RWPE2 (cell line): ENCODE measurements around the gene SKA3.
"Not testable (repeated sequence)": the region's sequence is repeated elsewhere in the genome, so short reads cannot be mapped to it uniquely, and the experiment has no call there.

Source experiments
- ATAC-seq: fragments of 200-7000 bp; cut with Tn5 transposase; 3 replicates; pipeline ENCODE4 v1.9.1; 2021; ENCODE audit warnings: low read depth
- DNase-seq: peaks from one replicate; pipeline ENCODE4 v3.0.0-alpha.2; 2020; ENCODE audit warnings: low spot score
- H3K27ac ChIP-seq: fragments of 450-650 bp; 2 replicates; pipeline ENCODE4 v1.5.1; 2017; ENCODE audit warnings: mild to moderate bottlenecking; ENCODE audit not compliant: poor library complexity, severe bottlenecking
- H3K27me3 ChIP-seq: fragments of 250-450 bp; sonication (Bioruptor Pico); 2 replicates; pipeline ENCODE4 v1.5.1; 2021; ENCODE audit warnings: mild to moderate bottlenecking, moderate library complexity; ENCODE audit not compliant: insufficient read depth, poor library complexity, severe bottlenecking
- H3K36me3 ChIP-seq: fragments of 250-450 bp; sonication (Bioruptor Pico); 2 replicates; pipeline ENCODE4 v1.5.1; 2020; ENCODE audit warnings: low read depth, mild to moderate bottlenecking, moderate library complexity
- H3K4me1 ChIP-seq: fragments of 250-450 bp; sonication (Bioruptor Pico); 2 replicates; pipeline ENCODE4 v1.5.1; 2021; ENCODE audit warnings: mild to moderate bottlenecking, moderate library complexity; ENCODE audit not compliant: insufficient read depth, poor library complexity, severe bottlenecking
- H3K4me3 ChIP-seq: fragments of 250-450 bp; sonication (Bioruptor Pico); 2 replicates; pipeline ENCODE4 v1.5.1; 2021; ENCODE audit warnings: mild to moderate bottlenecking, moderate library complexity; ENCODE audit not compliant: severe bottlenecking
- H3K9me3 ChIP-seq: fragments of 250-450 bp; sonication (Bioruptor Pico); 2 replicates; pipeline ENCODE4 v1.5.1; 2021; ENCODE audit warnings: mild to moderate bottlenecking, moderate library complexity; ENCODE audit not compliant: severe bottlenecking
- TF ChIP-seq, protein P1 (sequence below): fragments of 450-650 bp; IDR thresholded peaks from one replicate; pipeline ENCODE4 v1.5.1; 2017; ENCODE audit warnings: mild to moderate bottlenecking, moderate library complexity; ENCODE audit not compliant: poor library complexity, severe bottlenecking

Gene SKA3

DNA sequence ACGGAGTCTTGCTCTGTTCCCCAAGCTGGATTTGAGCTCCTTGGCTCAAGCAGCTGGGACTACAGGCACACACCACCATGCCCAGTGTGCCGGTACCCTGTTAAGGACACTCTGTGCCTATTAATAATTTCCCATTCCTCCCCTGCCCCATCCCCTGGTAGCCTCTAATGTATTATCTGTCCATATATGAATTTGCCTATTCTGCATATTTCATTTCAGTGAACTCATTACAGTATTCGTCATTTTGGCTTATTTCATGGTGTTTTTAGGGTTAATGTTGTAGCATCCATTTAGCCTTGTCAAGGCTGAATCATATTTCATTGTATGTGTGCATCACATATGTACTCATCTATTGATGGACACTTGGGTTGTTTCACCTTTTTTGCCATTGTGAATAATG lies 33.6 kb downstream of the SKA3 start:
- Histone ChIP-seq H3K4me1 (no peaks in the 10 kb centered on the region), H3K27ac (no peak overlapping the region), H3K9me3 (no peaks in the 10 kb centered on the region), H3K36me3 (peaks cover 53% of the 10 kb centered on the region), H3K4me3 (no peak overlapping the region), H3K27me3 (no peaks in the 10 kb centered on the region)
- DNase-seq (no peak), ATAC-seq (no peak)
- TF ChIP-seq, protein P1, sequence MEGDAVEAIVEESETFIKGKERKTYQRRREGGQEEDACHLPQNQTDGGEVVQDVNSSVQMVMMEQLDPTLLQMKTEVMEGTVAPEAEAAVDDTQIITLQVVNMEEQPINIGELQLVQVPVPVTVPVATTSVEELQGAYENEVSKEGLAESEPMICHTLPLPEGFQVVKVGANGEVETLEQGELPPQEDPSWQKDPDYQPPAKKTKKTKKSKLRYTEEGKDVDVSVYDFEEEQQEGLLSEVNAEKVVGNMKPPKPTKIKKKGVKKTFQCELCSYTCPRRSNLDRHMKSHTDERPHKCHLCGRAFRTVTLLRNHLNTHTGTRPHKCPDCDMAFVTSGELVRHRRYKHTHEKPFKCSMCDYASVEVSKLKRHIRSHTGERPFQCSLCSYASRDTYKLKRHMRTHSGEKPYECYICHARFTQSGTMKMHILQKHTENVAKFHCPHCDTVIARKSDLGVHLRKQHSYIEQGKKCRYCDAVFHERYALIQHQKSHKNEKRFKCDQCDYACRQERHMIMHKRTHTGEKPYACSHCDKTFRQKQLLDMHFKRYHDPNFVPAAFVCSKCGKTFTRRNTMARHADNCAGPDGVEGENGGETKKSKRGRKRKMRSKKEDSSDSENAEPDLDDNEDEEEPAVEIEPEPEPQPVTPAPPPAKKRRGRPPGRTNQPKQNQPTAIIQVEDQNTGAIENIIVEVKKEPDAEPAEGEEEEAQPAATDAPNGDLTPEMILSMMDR = no peak

DNA sequence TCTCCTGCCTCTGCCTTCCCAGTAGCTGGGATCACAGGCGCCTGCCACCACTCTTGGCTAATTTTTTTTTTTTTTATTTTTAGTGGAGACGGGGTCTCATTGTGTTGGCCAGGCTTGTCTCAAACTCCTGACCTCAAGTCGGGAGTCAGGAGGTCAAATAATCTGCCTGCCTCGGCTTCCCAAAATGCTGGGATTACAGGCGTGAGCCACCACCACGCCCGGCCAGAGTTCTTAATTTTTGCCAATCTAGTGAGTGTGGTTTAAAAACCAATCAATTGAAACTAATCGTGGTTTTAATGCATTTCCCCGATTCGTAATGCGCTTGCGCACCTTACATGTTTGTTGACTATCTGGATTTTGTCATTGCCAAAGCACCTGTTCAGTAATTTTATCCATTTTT lies 37.0 kb downstream of the SKA3 start:
- ATAC-seq = no peak
- TF ChIP-seq, protein P1 = no peak
- no peak for DNase-seq
- Histone ChIP-seq H3K4me3 (peak overlapping the region; percentile 63), H3K9me3 (no peaks in the 10 kb centered on the region), H3K4me1 (no peaks in the 10 kb centered on the region), H3K36me3 (peaks cover 25% of the 10 kb centered on the region), H3K27me3 (no peaks in the 10 kb centered on the region), H3K27ac (peak overlapping the region; percentile 42)

DNA sequence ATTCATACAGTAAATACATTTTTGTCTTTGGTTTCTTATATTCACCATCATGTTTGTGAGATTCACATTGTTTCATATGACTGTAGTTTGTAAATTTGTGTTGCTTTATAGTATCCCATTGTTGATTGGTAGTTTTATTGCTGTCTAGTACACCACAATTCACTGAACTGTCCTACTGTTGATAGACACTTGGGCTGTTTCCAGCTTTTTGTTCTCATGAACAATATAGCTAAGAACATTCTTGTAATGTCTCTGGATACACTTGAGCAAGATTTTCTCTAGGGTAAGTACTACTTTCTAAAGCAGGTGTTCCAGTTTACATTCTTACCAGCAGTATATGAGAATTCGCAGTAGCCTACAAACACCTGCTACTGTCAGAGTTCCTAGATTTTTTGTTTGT lies 37.8 kb downstream of the SKA3 start:
- Histone ChIP-seq H3K27me3 (no peaks in the 10 kb centered on the region), H3K4me1 (no peaks in the 10 kb centered on the region), H3K4me3 (no peak overlapping the region), H3K36me3 (peaks cover 21% of the 10 kb centered on the region), H3K27ac (no peak overlapping the region), H3K9me3 (no peaks in the 10 kb centered on the region)
- TF ChIP-seq, protein P1 = no peak
- DNase-seq (no peak), ATAC-seq (no peak)

DNA sequence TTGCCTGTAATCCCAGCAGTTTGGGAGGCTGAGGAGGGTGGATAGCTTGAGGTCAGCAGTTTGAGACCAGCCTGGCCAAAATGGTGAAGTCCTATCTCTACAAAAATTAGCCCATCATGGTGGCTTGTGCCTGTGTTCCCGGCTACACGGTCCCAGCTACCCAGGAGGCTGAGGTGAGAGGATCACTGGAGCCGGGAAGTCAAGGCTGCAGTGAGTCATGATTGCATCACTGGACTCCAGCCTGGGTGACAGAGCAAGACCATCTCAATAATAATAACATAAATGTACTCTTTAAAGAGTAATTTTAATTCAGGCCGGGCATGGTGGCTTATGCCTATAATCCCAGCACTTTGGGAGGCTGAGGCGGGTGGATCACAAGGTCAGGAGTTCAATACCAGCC lies 38.7 kb downstream of the SKA3 start:
- no peak for DNase-seq
- no peaks in the 10 kb centered on the region for H3K4me1 ChIP-seq
- H3K36me3 ChIP-seq = peaks cover 13% of the 10 kb centered on the region
- H3K27me3 ChIP-seq = no peaks in the 10 kb centered on the region
- no peaks in the 10 kb centered on the region for H3K9me3 ChIP-seq
- H3K4me3 ChIP-seq = no peak overlapping the region
- no peak for ATAC-seq
- TF ChIP-seq, protein P1 = no peak
- no peak overlapping the region for H3K27ac ChIP-seq

DNA sequence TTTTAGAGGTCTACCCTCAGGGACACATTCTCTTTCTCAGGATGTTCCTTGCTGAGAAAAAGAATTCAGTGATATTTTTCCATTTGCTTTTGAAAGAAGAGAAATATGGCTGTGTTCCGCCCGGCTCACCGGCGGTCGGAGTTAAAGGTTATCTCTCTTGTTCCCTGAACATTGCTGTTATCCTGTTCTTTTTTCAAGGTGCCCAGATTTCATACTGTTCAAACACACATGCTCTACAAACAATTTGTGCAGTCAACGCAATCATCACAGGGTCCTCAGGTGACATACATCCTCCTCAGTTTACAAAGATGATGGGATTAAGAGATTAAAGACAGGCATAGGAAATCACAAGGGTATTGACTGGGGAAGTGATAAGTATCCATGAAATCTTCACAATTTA lies 40.5 kb downstream of the SKA3 start:
- H3K27ac ChIP-seq, H3K4me3 ChIP-seq, H3K27me3 ChIP-seq, H3K36me3 ChIP-seq, H3K4me1 ChIP-seq, ATAC-seq, DNase-seq, H3K9me3 ChIP-seq: not testable (repeated sequence)
